NCI-H1417 (cell line): Measurements from ENCODE around the gene YBX1.
"Not testable (repeated sequence)": the region's sequence is repeated elsewhere in the genome, so short reads cannot be mapped to it uniquely, and the experiment has no call there.

Experiments
- DNase-seq, 3 experiments: peaks; one replicate each; lab custom pipeline; 2025; lab: John Stamatoyannopoulos, UW

YBX1 gene

DNA sequence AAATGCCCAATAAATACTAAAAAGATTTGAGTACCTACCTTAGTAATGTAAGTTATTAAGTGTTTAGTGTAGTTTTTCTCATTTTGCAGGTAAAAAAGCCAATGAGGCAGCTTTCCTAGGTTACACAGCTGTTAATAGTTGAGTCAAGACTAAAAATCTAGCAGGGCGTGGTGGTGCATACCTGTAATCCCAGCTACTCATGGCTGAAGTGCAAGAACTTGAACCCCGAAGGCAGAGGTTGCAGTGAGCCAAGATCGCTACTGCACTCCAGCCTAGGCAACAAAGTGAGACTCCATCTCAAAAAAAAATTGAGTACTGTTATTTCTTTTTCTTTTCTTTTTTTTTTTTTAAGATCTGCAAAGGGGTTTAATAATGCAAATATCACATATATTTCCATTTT, 7.7 kb downstream of the YBX1 start:
- DNase-seq: no peak

GRCh38 chr1:42690477-42691156, 8.4 kb downstream of the YBX1 start:
- no peak for DNase-seq

- DNase-seq: no peak
These were observed 8.9 kb downstream of the YBX1 start for GRCh38 chr1:42691157-42691498.

DNA sequence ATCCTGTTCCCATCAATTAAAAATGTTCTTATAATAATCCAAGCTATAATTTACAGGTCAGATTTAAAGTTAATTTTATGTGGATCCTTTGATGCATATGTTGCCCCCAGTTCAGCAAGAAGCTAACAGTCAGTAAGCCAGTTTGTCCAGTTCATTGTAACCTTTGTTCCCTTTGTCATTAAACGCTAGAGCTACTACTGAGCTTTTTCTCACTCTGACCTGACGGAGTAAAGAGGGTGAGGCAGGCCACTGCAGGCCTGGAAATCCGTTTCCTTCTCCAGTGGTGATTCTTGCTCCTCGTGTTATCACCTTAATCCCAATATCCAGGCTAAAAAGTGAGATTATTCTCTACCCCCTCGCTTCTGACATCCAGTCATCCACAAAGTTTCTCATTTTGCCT, 10.2 kb downstream of the YBX1 start:
- DNase-seq: peak in 1 of 3 experiments; percentile 21

- no peak for DNase-seq
These were observed 10.7 kb downstream of the YBX1 start for GRCh38 chr1:42692911-42693310.

DNA sequence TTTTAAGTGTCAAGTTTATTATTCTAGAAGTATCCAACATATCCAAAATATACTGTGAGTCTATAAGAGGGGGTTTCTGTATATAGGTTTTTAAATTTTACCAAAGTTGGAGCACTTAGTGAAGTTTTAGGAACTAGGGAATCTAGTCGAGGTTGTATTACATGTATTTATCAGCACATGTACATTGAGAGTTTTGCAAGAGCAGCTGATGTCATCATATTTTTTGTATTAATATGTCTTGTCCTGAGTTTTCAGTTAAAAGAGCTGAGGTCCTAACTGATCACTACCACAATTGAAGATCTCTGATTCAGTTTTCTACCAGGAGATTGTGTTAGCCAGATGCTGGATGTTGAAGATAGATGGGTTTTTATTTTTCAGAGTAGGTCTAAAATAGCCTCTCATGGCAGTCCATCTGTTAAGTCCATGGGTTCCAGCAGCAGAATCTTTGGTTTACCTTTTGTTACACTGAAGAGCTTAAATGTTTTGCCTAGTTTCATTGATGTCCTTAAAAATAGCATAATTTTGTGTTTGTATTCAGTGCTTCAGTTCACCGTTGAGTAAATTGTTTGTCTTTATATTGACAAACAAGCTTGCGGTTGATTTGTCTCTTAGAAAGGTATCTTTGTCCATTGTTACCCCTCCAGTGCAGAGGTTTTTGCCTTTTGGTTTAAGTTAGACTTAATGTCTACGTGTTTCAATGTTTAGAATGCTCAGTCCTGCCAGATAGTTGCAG, 16.0 kb downstream of the YBX1 start:
- DNase-seq: no peak

GRCh38 chr1:42700006-42700405, 17.8 kb downstream of the YBX1 start:
- no peak for DNase-seq

GRCh38 chr1:42703888-42704464, 21.8 kb downstream of the YBX1 start:
- no peak for DNase-seq

DNA sequence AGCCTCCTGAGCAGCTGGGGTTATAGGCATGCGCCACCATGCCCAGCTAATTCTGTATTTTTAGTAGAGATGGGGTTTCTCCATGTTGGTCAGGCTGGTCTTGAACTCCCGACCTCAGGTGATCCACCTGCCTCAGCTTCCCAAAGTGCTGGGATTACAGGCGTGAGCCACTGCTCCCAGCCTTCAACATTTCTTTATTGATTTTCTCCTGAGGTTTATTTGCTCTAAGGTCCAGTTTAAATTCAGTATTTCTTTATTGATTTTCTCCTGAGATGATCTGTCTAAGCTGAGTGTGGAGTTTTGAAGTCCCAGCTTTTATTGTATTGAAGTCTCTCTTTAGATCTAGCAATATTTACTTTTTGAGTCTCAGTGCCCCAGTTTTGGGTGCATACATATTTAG, 30.6 kb downstream of the YBX1 start:
- DNase-seq: not testable (repeated sequence)

GRCh38 chr1:42713293-42713692, 31.1 kb downstream of the YBX1 start:
- DNase-seq: no peak

GRCh38 chr1:42714441-42714840, 32.2 kb downstream of the YBX1 start:
- DNase-seq: not testable (repeated sequence)

DNA sequence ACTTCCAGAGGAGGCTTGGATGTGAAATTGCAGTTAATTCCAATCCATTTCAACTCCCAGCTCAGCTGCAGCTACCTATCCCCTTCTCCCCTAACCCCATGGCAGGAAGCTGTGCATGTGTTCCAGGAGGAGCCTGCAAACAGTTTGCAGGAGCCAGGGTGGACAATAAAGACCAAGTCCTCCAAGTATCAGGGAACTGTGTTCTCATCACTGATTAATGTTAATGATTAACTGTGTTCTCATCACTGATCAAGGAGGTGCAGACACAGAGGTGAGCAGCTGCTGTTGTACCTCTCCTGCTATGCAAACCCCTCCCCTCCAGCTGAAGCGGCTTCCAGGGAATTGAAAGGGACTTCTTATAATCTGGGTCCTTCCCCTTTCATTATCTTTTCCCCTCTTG, 38.6 kb downstream of the YBX1 start:
- DNase-seq: no peak

- DNase-seq: no peak
These were observed 39.7 kb downstream of the YBX1 start for GRCh38 chr1:42721926-42722325.

DNA sequence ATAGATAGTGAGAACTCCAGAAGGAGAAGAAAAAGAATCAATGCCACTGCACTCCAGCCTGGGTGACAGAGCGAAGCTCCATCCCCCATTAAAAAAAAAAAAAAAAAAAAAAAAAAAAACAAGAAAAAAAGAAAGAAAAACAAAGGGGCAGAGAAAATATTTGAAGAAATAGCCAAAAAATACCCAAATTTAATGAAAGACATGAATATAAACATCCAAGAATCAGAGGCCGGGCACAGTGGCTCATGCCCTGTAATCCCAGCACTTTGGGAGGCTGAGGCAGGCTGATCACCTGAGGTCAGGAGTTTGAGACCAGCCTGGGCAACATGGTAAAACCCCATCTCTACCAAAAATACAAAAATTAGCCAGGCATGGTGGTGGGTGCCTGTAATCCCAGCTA, 40.2 kb downstream of the YBX1 start:
- DNase-seq: not testable (repeated sequence)

DNA sequence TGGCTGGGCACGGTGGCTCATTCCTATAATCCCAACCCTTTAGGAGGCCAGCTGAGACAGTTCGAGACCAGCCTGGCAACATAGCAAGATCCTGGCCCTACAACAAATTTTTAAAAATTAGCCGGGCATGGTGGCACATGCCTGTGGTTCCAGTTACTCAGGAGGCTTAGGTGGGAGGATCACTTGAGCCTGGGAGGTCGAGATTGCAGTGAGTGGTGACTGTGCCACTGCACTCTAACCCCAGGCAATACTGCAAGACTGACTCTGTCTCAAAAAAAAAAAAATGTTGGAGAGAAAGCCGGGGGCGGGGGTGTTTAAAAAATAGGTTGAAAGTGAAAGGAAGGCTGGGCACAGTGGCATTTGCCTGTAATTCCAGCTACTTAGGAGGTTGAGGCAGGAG, 41.3 kb downstream of the YBX1 start:
- no peak for DNase-seq

GRCh38 chr1:42725820-42726219, 43.6 kb downstream of the YBX1 start:
- not testable (repeated sequence) for DNase-seq

DNA sequence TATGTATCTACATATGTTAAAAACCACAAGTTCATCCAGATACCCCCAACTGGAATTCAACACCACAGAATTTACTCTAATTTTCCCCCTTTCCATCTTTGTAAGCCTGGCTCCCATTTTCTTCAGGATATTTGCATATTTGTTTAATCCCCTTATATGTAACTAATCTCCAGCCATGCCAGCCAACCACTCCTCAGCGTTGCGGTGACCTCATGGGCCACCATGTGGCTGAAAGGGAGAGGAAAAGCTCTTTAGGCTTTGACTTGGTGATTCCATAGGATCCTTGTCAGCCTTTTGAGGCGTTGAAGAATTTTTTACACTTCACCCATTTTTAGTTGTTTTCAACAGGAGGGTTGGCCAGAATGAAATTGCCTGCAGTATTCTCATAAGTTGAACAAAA, 47.8 kb downstream of the YBX1 start:
- no peak for DNase-seq

- peak in 1 of 3 experiments; percentile 15 for DNase-seq
These were observed 48.8 kb downstream of the YBX1 start for GRCh38 chr1:42730988-42731387.

DNA sequence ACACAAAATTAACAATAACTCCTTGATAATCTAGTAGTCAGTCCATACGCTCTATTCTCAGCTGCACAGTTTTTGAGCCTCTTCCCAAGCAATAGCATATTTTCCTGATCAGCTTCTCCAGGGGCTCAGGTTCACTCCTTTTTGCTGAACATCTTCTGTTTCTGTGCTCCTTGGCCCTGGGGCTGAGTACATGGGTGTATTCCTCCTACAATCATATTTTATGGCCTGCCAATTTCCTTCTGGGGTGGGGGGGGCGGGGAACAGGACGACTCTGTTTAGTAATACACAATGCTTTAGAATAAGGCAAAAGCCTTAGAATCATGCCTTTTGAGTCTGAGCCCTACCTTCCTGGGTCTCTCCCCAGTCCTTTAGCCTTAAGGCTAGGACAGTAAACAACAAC, 49.4 kb downstream of the YBX1 start:
- DNase-seq: no peak

GRCh38 chr1:42732126-42732680, 50.0 kb downstream of the YBX1 start:
- no peak for DNase-seq

DNA sequence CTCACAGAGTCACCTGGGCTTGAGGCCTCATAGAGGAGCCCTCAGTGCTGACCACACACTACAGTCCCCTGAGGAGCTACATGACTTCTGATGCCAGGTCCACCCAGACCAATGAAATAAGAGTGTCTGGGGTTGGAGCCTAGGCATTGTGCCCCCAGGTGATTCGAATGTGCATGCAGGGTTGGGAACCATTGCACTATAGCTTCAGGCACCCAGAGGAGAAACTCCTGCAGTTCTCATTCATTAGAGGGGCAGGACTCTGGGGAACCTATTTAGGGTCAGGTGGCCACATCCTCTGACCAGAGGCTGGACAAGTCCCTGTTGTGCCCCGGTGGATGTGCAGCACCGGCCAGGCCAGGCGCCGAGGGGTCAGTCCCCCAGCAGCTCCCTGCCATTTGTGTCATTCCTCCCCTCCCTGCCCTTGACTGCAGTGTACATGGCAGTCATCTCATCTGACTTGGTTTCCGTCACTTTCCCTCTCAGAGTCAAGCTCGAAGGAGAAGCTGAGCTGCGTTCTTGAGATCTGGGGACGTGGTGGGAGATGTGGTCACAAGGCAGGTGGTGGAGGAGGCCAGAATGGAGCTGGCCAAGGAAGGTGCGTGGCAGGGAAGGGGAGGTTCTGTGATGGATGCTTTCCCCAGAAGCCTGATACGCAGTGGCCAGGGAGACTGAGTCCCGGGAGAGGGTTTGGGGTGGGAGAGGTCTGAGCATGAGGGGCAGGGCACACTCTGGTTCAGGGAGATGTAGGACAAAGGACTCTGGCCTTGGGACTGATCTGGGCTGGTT, 51.4 kb downstream of the YBX1 start:
- no peak for DNase-seq
